GM21737 (cell line): ENCODE results near the gene FRS3.
"Not testable (repeated sequence)": the region's sequence is repeated elsewhere in the genome, so short reads cannot be mapped to it uniquely, and the experiment has no call there.

Experiments
- ATAC-seq: cut with Tn5 transposase; IDR thresholded peaks from one replicate; pipeline ENCODE4 v1.9.1; 2021; ENCODE audit warnings: mild to moderate bottlenecking, moderate library complexity; ENCODE audit not compliant: unreplicated experiment

FRS3 gene

GRCh38 chr6:41779788-41780550 lies at the start of gene FRS3:
Gene FRS3 (minus strand): TSS chr6:41779900. CDS start chr6:41776987, 2,913 bp downstream.
- ATAC-seq, result peak; percentile 91

DNA sequence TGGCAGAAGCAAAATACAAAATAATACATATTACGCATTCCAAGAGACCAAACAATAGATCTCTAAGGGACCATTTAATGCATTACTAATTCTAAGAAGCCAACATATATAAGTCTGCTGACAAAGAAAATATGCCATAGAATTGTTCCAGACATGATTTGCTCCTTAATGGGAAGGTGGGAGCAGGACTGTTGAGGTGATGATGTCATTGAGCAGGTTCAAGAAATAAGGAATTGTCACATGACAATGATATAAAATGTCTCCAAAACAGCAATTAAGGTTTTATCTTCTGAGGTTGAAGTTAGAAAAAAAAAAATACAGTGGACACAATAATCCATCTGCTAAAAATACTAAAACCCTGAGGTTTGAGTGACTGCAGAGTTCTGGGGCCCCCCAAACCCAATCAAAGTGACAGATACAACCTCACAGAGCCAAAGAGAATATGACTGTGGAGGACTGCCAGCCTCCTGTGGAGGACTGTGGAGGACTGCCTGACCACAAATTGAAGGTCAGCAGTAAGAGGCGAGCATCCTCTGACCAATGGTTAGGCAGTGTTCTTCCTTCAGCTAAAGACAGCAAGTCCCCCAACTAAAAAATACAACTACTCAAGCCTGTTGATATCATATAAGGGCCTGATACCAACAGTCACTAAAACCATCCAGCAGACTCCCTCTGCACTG lies 46.8 kb upstream of the FRS3 start:
- no peak for ATAC-seq

- ATAC-seq, result no peak
Measured at GRCh38 chr6:41824571-41825569, 45.2 kb upstream of the FRS3 start.

- ATAC-seq, result no peak
Measured at GRCh38 chr6:41823178-41823577, 43.5 kb upstream of the FRS3 start.

- no peak for ATAC-seq
Measured at GRCh38 chr6:41822021-41822420, 42.3 kb upstream of the FRS3 start.

DNA sequence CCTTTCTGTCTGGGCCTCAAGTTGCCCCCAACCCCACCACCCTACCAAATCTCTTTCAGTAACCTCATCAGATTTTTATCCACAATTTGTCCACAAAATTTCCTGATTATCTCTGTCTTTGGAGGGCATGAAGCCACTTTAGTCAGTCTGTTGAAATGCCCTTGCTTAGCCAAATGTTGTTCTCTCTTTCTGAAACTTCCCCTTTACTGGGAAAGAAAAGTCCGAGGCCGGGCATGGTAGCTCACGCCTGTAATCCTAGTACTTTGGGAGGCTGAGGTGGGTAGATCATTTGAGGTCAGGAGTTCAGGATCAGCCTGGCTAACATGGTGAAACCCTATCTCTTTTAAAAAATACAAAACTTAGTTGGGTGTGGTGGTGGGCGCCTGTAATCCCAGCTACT lies 41.6 kb upstream of the FRS3 start:
- ATAC-seq, result no peak

DNA sequence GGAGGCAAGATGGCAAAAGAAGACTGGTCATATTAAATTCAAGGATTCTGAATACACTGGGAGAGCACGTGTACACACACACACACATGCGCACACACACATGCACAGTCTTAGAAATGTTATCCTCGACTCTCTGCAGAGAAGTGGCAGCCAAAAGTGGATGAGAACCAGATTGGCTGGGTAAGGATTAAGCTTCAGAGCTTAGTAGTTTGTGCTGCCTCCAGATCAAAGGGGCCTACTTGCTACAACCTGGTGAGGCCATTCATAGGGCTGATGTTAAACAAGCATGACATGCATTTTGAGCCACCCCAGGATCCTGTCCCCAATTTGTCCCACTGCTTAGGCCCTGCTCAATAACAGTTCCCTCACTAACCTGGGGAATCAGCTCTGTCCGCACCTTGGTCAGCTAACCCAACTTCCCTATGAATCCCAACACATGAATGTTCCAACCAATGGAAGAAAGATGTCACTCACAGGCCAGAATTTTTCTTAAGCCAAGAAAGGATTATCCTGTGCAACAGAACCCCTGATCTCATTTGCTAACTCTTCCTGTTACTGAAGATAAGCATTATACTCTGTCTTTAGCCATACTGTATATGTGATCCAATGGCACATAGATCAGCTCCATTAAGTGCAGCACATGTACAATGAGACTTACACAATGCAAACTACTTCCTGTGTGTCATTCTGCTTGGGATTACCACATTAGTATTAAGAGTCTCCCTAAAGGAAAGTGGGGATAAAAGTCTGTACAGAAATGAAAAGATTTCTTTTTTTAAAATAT lies 38.8 kb upstream of the FRS3 start:
- no peak for ATAC-seq

GRCh38 chr6:41815587-41815986 lies 35.9 kb upstream of the FRS3 start:
- no peak for ATAC-seq

GRCh38 chr6:41814629-41815028 lies 34.9 kb upstream of the FRS3 start:
- no peak for ATAC-seq

GRCh38 chr6:41813956-41814355 lies 34.3 kb upstream of the FRS3 start:
- ATAC-seq, result no peak

DNA sequence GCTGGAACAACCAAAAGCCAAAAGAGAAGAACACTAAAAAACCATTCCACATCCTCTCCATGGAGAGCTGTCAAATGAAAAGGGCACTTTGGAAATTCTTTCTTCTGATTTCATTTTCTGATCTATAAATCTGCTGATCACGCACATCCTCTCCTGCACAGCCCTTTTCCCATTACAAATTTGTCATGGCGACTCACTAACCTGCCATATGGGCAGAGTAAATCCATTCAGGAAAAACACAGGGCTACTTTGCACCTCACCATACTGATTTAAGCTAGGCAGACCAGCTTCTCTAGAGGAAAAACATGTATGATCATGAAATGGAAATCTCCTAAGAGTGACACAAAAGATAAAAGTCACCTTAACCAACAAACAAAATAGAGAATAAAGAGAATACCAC lies 33.8 kb upstream of the FRS3 start:
- ATAC-seq, result no peak

- ATAC-seq, result not testable (repeated sequence)
Measured at GRCh38 chr6:41811946-41812345, 32.2 kb upstream of the FRS3 start.

GRCh38 chr6:41811095-41811494 lies 31.4 kb upstream of the FRS3 start:
- ATAC-seq, result no peak

- no peak for ATAC-seq
Measured at GRCh38 chr6:41805830-41806774, 26.4 kb upstream of the FRS3 start.

DNA sequence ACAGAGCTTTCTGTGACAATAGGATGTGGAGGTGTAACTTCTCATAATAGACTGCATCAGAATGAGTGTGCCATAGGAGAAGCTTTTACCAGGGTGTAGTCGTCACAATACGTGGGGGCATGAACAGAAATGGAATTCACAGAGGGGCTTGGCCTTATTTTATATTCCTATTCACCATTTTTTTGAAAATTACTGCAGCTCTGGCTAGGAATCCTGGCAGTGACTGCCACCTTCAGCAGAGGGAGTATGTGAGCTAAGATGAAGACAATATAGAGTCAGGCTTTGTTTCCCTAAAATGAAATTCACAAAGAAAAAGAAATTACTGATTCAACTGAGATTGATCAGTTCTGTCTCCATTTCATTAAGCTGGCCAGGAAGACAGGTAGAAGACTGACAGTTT lies 21.7 kb upstream of the FRS3 start:
- ATAC-seq, result no peak

- no peak for ATAC-seq
Measured at GRCh38 chr6:41799559-41799911, 19.8 kb upstream of the FRS3 start.

- no peak for ATAC-seq
Measured at GRCh38 chr6:41798901-41799558, 19.3 kb upstream of the FRS3 start.

DNA sequence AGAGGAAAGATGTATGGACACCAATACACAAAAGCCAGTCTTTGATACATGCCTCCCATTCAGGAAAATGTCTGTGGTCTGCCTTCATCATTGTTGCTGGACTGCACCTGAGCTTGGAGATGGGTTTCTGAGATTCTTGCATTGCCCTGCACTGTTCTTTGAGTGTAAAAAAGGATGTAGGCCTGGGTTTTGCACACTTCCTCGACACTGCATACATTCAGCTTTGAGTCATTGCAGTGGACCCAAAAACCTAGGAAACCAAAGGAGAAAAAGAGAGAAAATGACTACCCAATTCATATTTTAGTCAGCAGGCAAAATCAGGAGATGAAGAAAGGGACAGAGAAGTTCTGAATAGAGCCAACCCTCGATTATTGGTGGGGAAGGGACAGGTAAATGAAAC lies 16.8 kb upstream of the FRS3 start:
- ATAC-seq, result no peak

DNA sequence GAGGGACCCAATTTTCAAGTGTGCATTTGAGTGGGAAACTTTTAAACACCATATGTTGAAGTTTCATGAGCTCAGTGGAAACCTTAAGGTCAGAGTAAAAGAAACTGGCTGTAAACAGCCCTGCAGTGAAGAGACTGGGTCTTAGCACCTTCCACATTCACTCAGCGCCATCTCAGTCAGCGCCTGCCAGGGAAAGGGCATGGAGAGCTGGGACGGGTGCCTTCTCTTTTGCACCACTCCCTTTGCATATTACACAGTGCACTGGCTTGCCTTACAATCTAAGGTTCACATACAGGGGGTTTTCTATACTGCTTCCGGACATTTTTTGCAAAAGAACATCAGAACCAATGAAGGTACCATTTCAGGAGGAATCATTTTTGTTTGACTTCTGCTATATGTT lies 12.3 kb upstream of the FRS3 start:
- no peak for ATAC-seq
